ENCODE measurements around the gene MRFAP1.

DNA sequence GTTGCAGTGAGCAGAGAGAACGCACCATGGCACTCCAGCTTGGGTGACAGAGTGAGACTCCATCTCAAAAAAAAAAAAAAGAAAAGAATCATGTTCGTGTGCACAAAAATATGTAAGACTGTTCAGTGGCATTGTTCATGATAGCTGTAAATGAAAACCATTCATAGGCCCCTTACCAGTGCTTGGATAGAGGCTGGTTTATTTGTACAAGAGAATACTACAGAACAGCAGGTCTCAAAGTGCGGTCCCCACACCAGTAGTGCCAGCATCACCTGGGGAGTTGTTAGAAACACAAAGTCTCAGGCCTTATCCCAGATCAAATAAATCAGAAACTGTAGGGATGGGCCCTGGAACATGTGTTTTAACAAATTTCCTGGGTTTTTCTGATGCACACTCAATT lies 12.7 kb upstream of the MRFAP1 start:
- TF ChIP-seq, protein P1, sequence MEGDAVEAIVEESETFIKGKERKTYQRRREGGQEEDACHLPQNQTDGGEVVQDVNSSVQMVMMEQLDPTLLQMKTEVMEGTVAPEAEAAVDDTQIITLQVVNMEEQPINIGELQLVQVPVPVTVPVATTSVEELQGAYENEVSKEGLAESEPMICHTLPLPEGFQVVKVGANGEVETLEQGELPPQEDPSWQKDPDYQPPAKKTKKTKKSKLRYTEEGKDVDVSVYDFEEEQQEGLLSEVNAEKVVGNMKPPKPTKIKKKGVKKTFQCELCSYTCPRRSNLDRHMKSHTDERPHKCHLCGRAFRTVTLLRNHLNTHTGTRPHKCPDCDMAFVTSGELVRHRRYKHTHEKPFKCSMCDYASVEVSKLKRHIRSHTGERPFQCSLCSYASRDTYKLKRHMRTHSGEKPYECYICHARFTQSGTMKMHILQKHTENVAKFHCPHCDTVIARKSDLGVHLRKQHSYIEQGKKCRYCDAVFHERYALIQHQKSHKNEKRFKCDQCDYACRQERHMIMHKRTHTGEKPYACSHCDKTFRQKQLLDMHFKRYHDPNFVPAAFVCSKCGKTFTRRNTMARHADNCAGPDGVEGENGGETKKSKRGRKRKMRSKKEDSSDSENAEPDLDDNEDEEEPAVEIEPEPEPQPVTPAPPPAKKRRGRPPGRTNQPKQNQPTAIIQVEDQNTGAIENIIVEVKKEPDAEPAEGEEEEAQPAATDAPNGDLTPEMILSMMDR (IDR thresholded peaks at IDR 0.05) = no peak
- TF ChIP-seq, protein P2, sequence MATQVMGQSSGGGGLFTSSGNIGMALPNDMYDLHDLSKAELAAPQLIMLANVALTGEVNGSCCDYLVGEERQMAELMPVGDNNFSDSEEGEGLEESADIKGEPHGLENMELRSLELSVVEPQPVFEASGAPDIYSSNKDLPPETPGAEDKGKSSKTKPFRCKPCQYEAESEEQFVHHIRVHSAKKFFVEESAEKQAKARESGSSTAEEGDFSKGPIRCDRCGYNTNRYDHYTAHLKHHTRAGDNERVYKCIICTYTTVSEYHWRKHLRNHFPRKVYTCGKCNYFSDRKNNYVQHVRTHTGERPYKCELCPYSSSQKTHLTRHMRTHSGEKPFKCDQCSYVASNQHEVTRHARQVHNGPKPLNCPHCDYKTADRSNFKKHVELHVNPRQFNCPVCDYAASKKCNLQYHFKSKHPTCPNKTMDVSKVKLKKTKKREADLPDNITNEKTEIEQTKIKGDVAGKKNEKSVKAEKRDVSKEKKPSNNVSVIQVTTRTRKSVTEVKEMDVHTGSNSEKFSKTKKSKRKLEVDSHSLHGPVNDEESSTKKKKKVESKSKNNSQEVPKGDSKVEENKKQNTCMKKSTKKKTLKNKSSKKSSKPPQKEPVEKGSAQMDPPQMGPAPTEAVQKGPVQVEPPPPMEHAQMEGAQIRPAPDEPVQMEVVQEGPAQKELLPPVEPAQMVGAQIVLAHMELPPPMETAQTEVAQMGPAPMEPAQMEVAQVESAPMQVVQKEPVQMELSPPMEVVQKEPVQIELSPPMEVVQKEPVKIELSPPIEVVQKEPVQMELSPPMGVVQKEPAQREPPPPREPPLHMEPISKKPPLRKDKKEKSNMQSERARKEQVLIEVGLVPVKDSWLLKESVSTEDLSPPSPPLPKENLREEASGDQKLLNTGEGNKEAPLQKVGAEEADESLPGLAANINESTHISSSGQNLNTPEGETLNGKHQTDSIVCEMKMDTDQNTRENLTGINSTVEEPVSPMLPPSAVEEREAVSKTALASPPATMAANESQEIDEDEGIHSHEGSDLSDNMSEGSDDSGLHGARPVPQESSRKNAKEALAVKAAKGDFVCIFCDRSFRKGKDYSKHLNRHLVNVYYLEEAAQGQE (IDR thresholded peaks at IDR 0.05; ENCODE audit: insufficient read depth in 1 of 2, low read depth in 2 of 2, low read length in 1 of 2) = no peak
- TF ChIP-seq POLR2AphosphoS5 (IDR thresholded peaks at IDR 0.05; ENCODE audit: low read depth, low read length) = no peak
